Coronary artery (tissue), 2 donors: Measurements from ENCODE around the gene POLDIP2.

Experiments used
- DNase-seq: peaks from one replicate; pipeline ENCODE4 v3.0.0-alpha.2; 2017; ENCODE audit warnings: low spot score
- H3K27ac ChIP-seq, 2 donors: fragments of 200-600 bp; sonication (generic); one replicate each; pipeline ENCODE4 v1.5.1; 2016 to 2019
- H3K4me3 ChIP-seq: fragments of 200-600 bp; sonication (generic); 2 replicates; pipeline ENCODE4 v1.5.1; 2016; ENCODE audit warnings: mild to moderate bottlenecking, moderate library complexity
- CTCF ChIP-seq: fragments of 200-600 bp; sonication (generic); IDR thresholded peaks from one replicate; pipeline ENCODE4 v1.5.1; 2019; ENCODE audit warnings: antibody characterized with exemption

POLDIP2 gene

DNA sequence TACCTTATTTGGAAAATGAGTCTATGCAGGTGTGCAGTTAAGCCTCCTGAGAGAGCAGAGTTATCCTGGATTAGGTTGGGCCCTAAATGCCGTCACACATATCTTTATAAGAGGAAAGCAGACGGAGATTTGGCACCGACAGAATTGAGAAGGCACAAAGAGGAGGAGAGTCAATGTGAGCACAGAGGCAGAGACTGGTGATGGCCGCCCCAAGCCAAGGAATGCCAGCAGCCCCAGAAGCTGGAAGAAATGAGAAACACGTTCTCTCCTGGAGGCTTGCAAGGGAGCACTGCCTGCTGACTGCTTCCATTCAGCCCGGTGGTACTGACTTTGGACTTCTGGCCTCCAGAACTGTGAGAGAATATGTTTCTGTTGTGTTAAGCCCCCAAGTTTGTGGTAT is 45.5 kb upstream of the POLDIP2 start:
- no peak for DNase-seq
- no peak overlapping the region for H3K4me3 ChIP-seq
- no peak for TF ChIP-seq CTCF
- no peak overlapping the region for H3K27ac ChIP-seq

GRCh38 chr17:28402224-28402630 is 44.9 kb upstream of the POLDIP2 start:
- peak overlapping the region in 1 of 2 donors; percentile 14 for H3K27ac ChIP-seq
- no peak for DNase-seq
- no peak overlapping the region for H3K4me3 ChIP-seq
- no peak for TF ChIP-seq CTCF

- DNase-seq: no peak
- H3K4me3 ChIP-seq: no peak overlapping the region
- TF ChIP-seq CTCF: no peak
- no peak overlapping the region for H3K27ac ChIP-seq
Observed at GRCh38 chr17:28399808-28400207, 42.5 kb upstream of the POLDIP2 start.

- no peak for TF ChIP-seq CTCF
- DNase-seq: no peak
- Histone ChIP-seq H3K4me3 (no peak overlapping the region), H3K27ac (peak overlapping the region in 1 of 2 donors; percentile 35)
Observed at GRCh38 chr17:28398280-28398981, 41.1 kb upstream of the POLDIP2 start.

GRCh38 chr17:28397687-28398279 is 40.5 kb upstream of the POLDIP2 start:
- no peak for TF ChIP-seq CTCF
- Histone ChIP-seq H3K27ac (peak overlapping the region in 1 of 2 donors; percentile 35), H3K4me3 (no peak overlapping the region)
- DNase-seq: no peak

GRCh38 chr17:28397275-28397674 is 39.9 kb upstream of the POLDIP2 start:
- no peak for DNase-seq
- H3K4me3 ChIP-seq: no peak overlapping the region
- TF ChIP-seq CTCF: no peak
- H3K27ac ChIP-seq: no peak overlapping the region

DNA sequence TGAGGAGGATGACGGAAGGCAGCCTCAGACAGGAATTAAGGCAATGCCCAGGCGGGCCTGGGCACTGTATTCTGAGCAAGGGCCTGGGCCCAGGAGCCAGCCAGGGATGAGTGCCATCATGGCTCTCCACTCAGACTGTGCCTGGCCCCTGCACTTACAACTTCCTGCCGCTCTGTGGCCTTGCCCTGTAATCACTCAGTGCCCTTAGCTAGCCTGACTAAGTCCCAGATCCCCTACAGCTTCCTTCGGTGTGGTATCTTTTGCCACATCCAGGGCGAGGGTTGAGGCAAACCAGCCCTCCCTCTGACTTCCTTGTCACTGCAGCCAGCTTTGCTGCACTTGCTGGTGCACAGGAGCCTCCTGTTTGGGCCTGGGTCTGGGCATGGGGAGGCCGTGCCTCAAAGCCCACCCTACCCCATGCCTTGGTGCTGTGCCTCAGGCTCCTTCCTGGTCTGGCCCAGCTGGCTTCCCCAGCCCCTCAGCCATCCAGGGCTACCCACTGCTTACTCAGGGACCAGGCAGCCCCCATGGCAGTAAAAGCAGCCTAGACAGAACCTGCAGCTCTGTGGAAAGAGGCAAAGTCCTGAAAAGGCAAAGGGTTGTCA is 39.4 kb upstream of the POLDIP2 start:
- no peak overlapping the region for H3K27ac ChIP-seq
- no peak for DNase-seq
- H3K4me3 ChIP-seq: no peak overlapping the region
- TF ChIP-seq CTCF: no peak
